DOHH2 (cell line): ENCODE results near the gene RSU1.

Source experiments
- H3F3A ChIP-seq: fragments of 200-600 bp; sonication (generic), shearing (Covaris generic); 2 replicates; pipeline ENCODE4 v1.6.0; 2016; ENCODE audit warnings: antibody characterized with exemption, mild to moderate bottlenecking; ENCODE audit not compliant: control insufficient read depth, insufficient read depth
- H3K27ac ChIP-seq: fragments of 200-600 bp; sonication (generic); 2 replicates; pipeline ENCODE4 v1.5.1; 2014; ENCODE audit warnings: low read depth, mild to moderate bottlenecking, low read length, moderate library complexity
- H3K27me3 ChIP-seq: fragments of 200-600 bp; sonication (generic); 2 replicates; pipeline ENCODE4 v1.6.1; 2014; ENCODE audit warnings: mild to moderate bottlenecking, low read length, mixed read lengths; ENCODE audit not compliant: control insufficient read depth
- H3K36me3 ChIP-seq: fragments of 200-600 bp; sonication (generic); 2 replicates; pipeline ENCODE4 v1.6.1; 2014; ENCODE audit warnings: mild to moderate bottlenecking, low read length, moderate library complexity, mixed read lengths; ENCODE audit not compliant: control insufficient read depth
- H3K4me1 ChIP-seq: fragments of 200-600 bp; sonication (generic); 2 replicates; pipeline ENCODE4 v1.6.1; 2014; ENCODE audit warnings: mild to moderate bottlenecking, low read length, mixed read lengths; ENCODE audit not compliant: control insufficient read depth
- H3K4me2 ChIP-seq: fragments of 200-600 bp; sonication (generic); 2 replicates; pipeline ENCODE4 v1.6.0; 2014; ENCODE audit warnings: mild to moderate bottlenecking, low read length, moderate library complexity
- H3K4me3 ChIP-seq: fragments of 200-600 bp; sonication (generic); 2 replicates; pipeline ENCODE4 v1.5.1; 2014; ENCODE audit warnings: mild to moderate bottlenecking, low read length, mixed read lengths
- H3K79me2 ChIP-seq: fragments of 200-600 bp; sonication (generic); 2 replicates; pipeline ENCODE4 v1.6.1; 2014; ENCODE audit warnings: mild to moderate bottlenecking, low read length, mixed read lengths; ENCODE audit not compliant: control insufficient read depth
- H3K9me2 ChIP-seq: fragments of 200-600 bp; sonication (generic); replicated peaks from 2 replicates; pipeline ENCODE4 v1.6.1; 2014; ENCODE audit warnings: mild to moderate bottlenecking, low read length, mixed read lengths; ENCODE audit not compliant: control insufficient read depth
- H3K9me3 ChIP-seq: fragments of 200-600 bp; sonication (generic); 2 replicates; pipeline ENCODE4 v1.6.1; 2014; ENCODE audit warnings: antibody characterized with exemption, low read length, mixed read lengths; ENCODE audit not compliant: control insufficient read depth, insufficient read depth
- H4K20me1 ChIP-seq: fragments of 200-600 bp; sonication (generic); 2 replicates; pipeline ENCODE4 v1.6.0; 2014; ENCODE audit warnings: low read depth, mild to moderate bottlenecking, antibody characterized with exemption, low read length, moderate library complexity; ENCODE audit not compliant: control insufficient read depth, insufficient read depth
- CTCF ChIP-seq: fragments of 200-600 bp; sonication (generic); IDR thresholded peaks from one replicate; pipeline ENCODE4 v1.5.1; 2014; ENCODE audit warnings: antibody characterized with exemption, mild to moderate bottlenecking, low read depth, low read length; ENCODE audit not compliant: poor library complexity, severe bottlenecking
- EZH2phosphoT487 ChIP-seq: fragments of 200-600 bp; sonication (generic); IDR thresholded peaks from 2 replicates; pipeline ENCODE4 v1.6.1; 2017; ENCODE audit warnings: borderline replicate concordance, mild to moderate bottlenecking, antibody characterized with exemption, low read length, moderate library complexity, mixed read lengths

Gene RSU1

GRCh38 chr10:16769331-16769730 lies 47.9 kb downstream of the RSU1 start:
- Histone ChIP-seq H3K9me3 (no peaks in the 10 kb centered on the region), H3K79me2 (no peaks in the 10 kb centered on the region), H3K36me3 (no peaks in the 10 kb centered on the region), H3K9me2 (no peaks in the 10 kb centered on the region), H3K4me1 (no peaks in the 10 kb centered on the region), H3K4me2 (no peak overlapping the region), H3K27ac (no peak overlapping the region), H3F3A (no peaks in the 10 kb centered on the region), H4K20me1 (no peaks in the 10 kb centered on the region), H3K27me3 (no peaks in the 10 kb centered on the region), H3K4me3 (no peak overlapping the region)
- TF ChIP-seq CTCF (no peak), EZH2phosphoT487 (no peak)

- no peaks in the 10 kb centered on the region for H4K20me1 ChIP-seq
- no peak overlapping the region for H3K27ac ChIP-seq
- H3K9me3 ChIP-seq = no peaks in the 10 kb centered on the region
- H3K9me2 ChIP-seq = no peaks in the 10 kb centered on the region
- TF ChIP-seq CTCF (no peak), EZH2phosphoT487 (no peak)
- no peaks in the 10 kb centered on the region for H3K79me2 ChIP-seq
- H3K4me1 ChIP-seq = no peaks in the 10 kb centered on the region
- H3F3A ChIP-seq = no peaks in the 10 kb centered on the region
- no peak overlapping the region for H3K4me2 ChIP-seq
- H3K27me3 ChIP-seq = no peaks in the 10 kb centered on the region
- H3K36me3 ChIP-seq = no peaks in the 10 kb centered on the region
- no peak overlapping the region for H3K4me3 ChIP-seq
Measured at GRCh38 chr10:16768702-16769101, 48.5 kb downstream of the RSU1 start.

- H3K4me3 ChIP-seq = no peak overlapping the region
- TF ChIP-seq CTCF (no peak), EZH2phosphoT487 (no peak)
Measured at GRCh38 chr10:16765509-16766375, 51.5 kb downstream of the RSU1 start.

More at GRCh38 chr10:16765509-16766375, 51.5 kb downstream of the RSU1 start:
- H3K4me1 ChIP-seq = peaks cover 7% of the 10 kb centered on the region; the same call in 1 of the 2 replicates
- no peaks in the 10 kb centered on the region for H3K27me3 ChIP-seq
- no peaks in the 10 kb centered on the region for H3K36me3 ChIP-seq
- H3F3A ChIP-seq = no peaks in the 10 kb centered on the region
- no peak overlapping the region for H3K4me2 ChIP-seq
- H3K27ac ChIP-seq = no peak overlapping the region
- no peaks in the 10 kb centered on the region for H4K20me1 ChIP-seq
- H3K79me2 ChIP-seq = no peaks in the 10 kb centered on the region
- H3K9me3 ChIP-seq = no peaks in the 10 kb centered on the region
- H3K9me2 ChIP-seq = no peaks in the 10 kb centered on the region
